Measurements from ENCODE around the gene TP63. TPM values are rescaled to one million over a fixed set of nuclear protein-coding genes. Genes with fewer than 3 reads are reported as not detected.

Gene TP63
- polyA plus RNA-seq, 2 of the 4 experiments (the other 2 are of a cell fraction), result 1.5 to 5.4 TPM

GRCh38 chr3:189674249-189674913 lies 43.2 kb downstream of the TP63 start:
- Histone ChIP-seq H3K4me1 (peaks cover 18% of the 10 kb centered on the region; the same call in 2 of the 3 replicates), H3K9me3 (0 out of 3 replicates have a peak, but pooled peaks cover 3% of the 10 kb centered on the region), H3K27ac (peak overlapping the region; percentile 48 to 65), H3K4me3 (no peak overlapping the region), H3K4me2 (peak overlapping the region; percentile 77)
- peak in 1 of 2 experiments; percentile 71; a peak in 3 of 6 replicates for ATAC-seq
- POLR2A ChIA-PET, result interaction anchor here (0.9 kb wide), 1 partner anchor 10 kb away, joined by 4 read pairs; no protein-coding TSS in a partner anchor
- CTCF ChIA-PET, result interaction anchor here (0.7 to 1.0 kb wide), 4 partner anchors 10 to 401 kb away, joined by 3 to 10 read pairs (median 4); no protein-coding TSS in a partner anchor
- TF ChIP-seq KDM1A (IDR thresholded peaks at IDR 0.05; ENCODE audit: low read depth) (no peak), RCOR1 (IDR thresholded peaks at IDR 0.05; ENCODE audit: low read depth, low read length) (no peak), MAFK (IDR thresholded peaks at IDR 0.05; ENCODE audit: partially characterized antibody) (no peak), RFX5 (IDR thresholded peaks at IDR 0.05) (no peak), ZSCAN20 (CRISPR knock-in tag; IDR thresholded peaks at IDR 0.05) (no peak), USF2 (IDR thresholded peaks at IDR 0.05) (no peak), KDM5A (IDR thresholded peaks at IDR 0.05) (no peak), TP53 (CRISPR knock-in tag; IDR thresholded peaks at IDR 0.05) (no peak), ELK1 (IDR thresholded peaks at IDR 0.05; ENCODE audit: low read depth, low read length) (no peak), HOXB5 (CRISPR knock-in tag; IDR thresholded peaks at IDR 0.05) (no peak)
- no peak for DNase-seq (ENCODE audit: low read depth in 1 of 2, low spot score in 1 of 2)
- WGBS (ENCODE audit: missing lambda C conversion rate), result 52% methylated on average over 6 of the region's 6 CpGs
- no peak for FAIRE-seq

- 82% methylated on average over 4 of the region's 4 CpGs for WGBS (ENCODE audit: missing lambda C conversion rate)
- ChIA-PET CTCF (no interaction called here), POLR2A (no interaction called here)
- H3K4me2 ChIP-seq, result no peak overlapping the region
- TF ChIP-seq HOXA7 (CRISPR knock-in tag; IDR thresholded peaks at IDR 0.05) (no peak), FOXS1 (CRISPR knock-in tag; IDR thresholded peaks at IDR 0.05) (no peak), EHMT2 (IDR thresholded peaks at IDR 0.05; ENCODE audit: low read depth) (no peak), SMC3 (IDR thresholded peaks at IDR 0.05) (no peak), BHLHE40 (IDR thresholded peaks at IDR 0.05; ENCODE audit: low read depth, low read length) (no peak), JUN (IDR thresholded peaks at IDR 0.05) (no peak), ELK1 (IDR thresholded peaks at IDR 0.05; ENCODE audit: low read depth, low read length) (no peak), FOSL2 (IDR thresholded peaks at IDR 0.05) (no peak), FOSL2 (CRISPR knock-in tag; IDR thresholded peaks at IDR 0.05) (no peak), HOXB13 (CRISPR knock-in tag; IDR thresholded peaks at IDR 0.05; ENCODE audit: low read depth) (no peak), BCL3 (IDR thresholded peaks at IDR 0.05) (no peak), CEBPB (IDR thresholded peaks at IDR 0.05) (no peak), HES2 (IDR thresholded peaks at IDR 0.05) (no peak), RNF2 (IDR thresholded peaks at IDR 0.05; ENCODE audit: borderline replicate concordance, low read depth) (no peak)
- no peak overlapping the region for H3K27ac ChIP-seq
- H3K9me3 ChIP-seq, result 0 out of 3 replicates have a peak, but pooled peaks cover 3% of the 10 kb centered on the region
- no peak overlapping the region for H3K4me3 ChIP-seq
- FAIRE-seq (no peak), DNase-seq (ENCODE audit: low read depth in 1 of 2, low spot score in 1 of 2) (no peak), ATAC-seq (no peak)
- peaks cover 18% of the 10 kb centered on the region; the same call in 2 of the 3 replicates for H3K4me1 ChIP-seq
Observed at GRCh38 chr3:189677667-189678066, 46.5 kb downstream of the TP63 start.

All from A549 (cell line).